A549 (cell line): ENCODE measurements around the gene CLDN4.

Source experiments
- CBX8 ChIP-seq: fragments of 200-600 bp; sonication (generic); IDR thresholded peaks from 2 replicates; pipeline ENCODE4 v1.6.1; 2016
- CEBPB ChIP-seq, 2 experiments: fragments of >200 bp in 1 of 2; sonication (Bioruptor Twin) in 1 of 2; formaldehyde crosslinking in 1 of 2; IDR thresholded peaks; 2 replicates each; pipeline ENCODE4 v1.6.1; 2012 to 2016
- CTCF ChIP-seq: fragments of >200 bp; sonication (Bioruptor Twin); formaldehyde crosslinking; IDR thresholded peaks from 3 replicates; pipeline ENCODE4 v1.5.1; 2016
- JUN ChIP-seq, 2 experiments: fragments of >200 bp; sonication (Bioruptor Twin); formaldehyde crosslinking; IDR thresholded peaks; 2 replicates in 1 of 2; 3 replicates in 1 of 2; pipeline ENCODE4 v1.6.1; 2016 to 2017
- JUNB ChIP-seq: fragments of >200 bp; sonication (Bioruptor Twin); formaldehyde crosslinking; IDR thresholded peaks from 2 replicates; pipeline ENCODE4 v1.6.1; 2016
- KDM5A ChIP-seq: fragments of 200-600 bp; sonication (generic); IDR thresholded peaks from 2 replicates; pipeline ENCODE4 v1.6.1; 2016; ENCODE audit warnings: antibody characterized with exemption, mild to moderate bottlenecking
- NFE2L2 ChIP-seq: fragments of 150-350 bp; conservative IDR thresholded peaks from 2 replicates; pipeline ENCODE4 v1.6.1; 2014; ENCODE audit warnings: low read length
- POLR2A ChIP-seq: IDR thresholded peaks from 2 replicates; pipeline ENCODE4 v1.6.1; 2012; ENCODE audit warnings: mild to moderate bottlenecking, low read length
- RAD21 ChIP-seq, 2 experiments: fragments of >200 bp in 1 of 2; sonication (Bioruptor Twin) in 1 of 2; formaldehyde crosslinking in 1 of 2; IDR thresholded peaks in 1 of 2; conservative IDR thresholded peaks in 1 of 2; 2 replicates in 1 of 2; 3 replicates in 1 of 2; pipeline ENCODE4 v1.6.1; 2012 to 2018; ENCODE audit warnings: inconsistent platforms in 1 of 2
- REST ChIP-seq: fragments of 200-600 bp; sonication (generic); IDR thresholded peaks from 2 replicates; pipeline ENCODE4 v1.6.1; 2016; ENCODE audit warnings: antibody characterized with exemption, mild to moderate bottlenecking, moderate library complexity
- RFX5 ChIP-seq: fragments of 450-650 bp; IDR thresholded peaks from 2 replicates; pipeline ENCODE4 v1.7.1; 2014; ENCODE audit warnings: antibody characterized with exemption, mild to moderate bottlenecking, moderate library complexity
- TP53 ChIP-seq: fragments of 250-450 bp; sonication (Bioruptor Pico); IDR thresholded peaks from 2 replicates; pipeline ENCODE4 v1.5.0; 2021; ENCODE audit warnings: mild to moderate bottlenecking, moderate library complexity
- USF2 ChIP-seq: fragments of 450-650 bp; IDR thresholded peaks from 2 replicates; pipeline ENCODE4 v1.6.1; 2014; ENCODE audit warnings: antibody characterized with exemption

GRCh38 chr7:73815436-73815835 lies 15.4 kb upstream of the CLDN4 start:
- TF ChIP-seq REST (no peak), RFX5 (no peak), CBX8 (no peak), CTCF (no peak), CEBPB (IDR thresholded peaks at IDR 0.05) (no peak), POLR2A (no peak), TP53 (CRISPR knock-in tag) (no peak), KDM5A (no peak), USF2 (no peak), JUN (IDR thresholded peaks at IDR 0.05) (no peak), RAD21 (conservative IDR thresholded peaks at IDR 0.05 in 1 of 2, IDR thresholded peaks at IDR 0.05 in 1 of 2) (no peak), NFE2L2 (no peak), JUNB (no peak)
